Activated CD4-positive, CD25-positive, alpha-beta regulatory T cell treated with anti-CD3 and anti-CD28 coated beads, Interleukin-2, amount 50 U/mL, for 16 hours (primary cell): Measurements from ENCODE around the gene LRCH4.
"Not testable (repeated sequence)": the region's sequence is repeated elsewhere in the genome, so short reads cannot be mapped to it uniquely, and the experiment has no call there.

Experiments used
- DNase-seq: peaks from one replicate; pipeline ENCODE4 v3.0.0-alpha.2; 2020; ENCODE audit warnings: low read depth, low spot score

The LRCH4 gene

GRCh38 chr7:100568176-100568895, 17.6 kb downstream of the LRCH4 start:
- DNase-seq: no peak

GRCh38 chr7:100567751-100568175, 18.2 kb downstream of the LRCH4 start:
- no peak for DNase-seq

GRCh38 chr7:100567031-100567730, 18.7 kb downstream of the LRCH4 start:
- no peak for DNase-seq

- no peak for DNase-seq
Observed at GRCh38 chr7:100566018-100566531, 19.9 kb downstream of the LRCH4 start.

- no peak for DNase-seq
Observed at GRCh38 chr7:100565133-100565571, 20.8 kb downstream of the LRCH4 start.

- DNase-seq: not testable (repeated sequence)
Observed at GRCh38 chr7:100564405-100564804, 21.5 kb downstream of the LRCH4 start.

- peak; percentile 69 for DNase-seq
Observed at GRCh38 chr7:100563809-100564400, 22.0 kb downstream of the LRCH4 start.

- DNase-seq: no peak
Observed at GRCh38 chr7:100563100-100563564, 22.8 kb downstream of the LRCH4 start.

- no peak for DNase-seq
Observed at GRCh38 chr7:100562195-100563099, 23.5 kb downstream of the LRCH4 start.

- DNase-seq: no peak
Observed at GRCh38 chr7:100561491-100562194, 24.3 kb downstream of the LRCH4 start.

- no peak for DNase-seq
Observed at GRCh38 chr7:100559127-100559526, 26.8 kb downstream of the LRCH4 start.

GRCh38 chr7:100556541-100556940, 29.4 kb downstream of the LRCH4 start:
- no peak for DNase-seq

- no peak for DNase-seq
Observed at GRCh38 chr7:100555701-100556100, 30.2 kb downstream of the LRCH4 start.

- no peak for DNase-seq
Observed at GRCh38 chr7:100553032-100553431, 32.9 kb downstream of the LRCH4 start.

GRCh38 chr7:100552532-100552931, 33.4 kb downstream of the LRCH4 start:
- no peak for DNase-seq

GRCh38 chr7:100548446-100548845, 37.5 kb downstream of the LRCH4 start:
- DNase-seq: not testable (repeated sequence)

GRCh38 chr7:100547872-100548271, 38.1 kb downstream of the LRCH4 start:
- DNase-seq: no peak

GRCh38 chr7:100546926-100547800, 38.8 kb downstream of the LRCH4 start:
- DNase-seq: no peak

- DNase-seq: no peak
Observed at GRCh38 chr7:100546129-100546925, 39.6 kb downstream of the LRCH4 start.
